Muscle of arm (tissue), 14 donors: Measurements from ENCODE around the gene ANKRD10. TPM values are rescaled to one million over a fixed set of nuclear protein-coding genes. Genes with fewer than 3 reads are reported as not detected.
A peak's percentile ranks its signal among the peaks of the same experiment; 100 is the strongest.
"Not testable (repeated sequence)": the region's sequence is repeated elsewhere in the genome, so short reads cannot be mapped to it uniquely, and the experiment has no call there.

Source experiments
- DNase-seq: peaks from one replicate; pipeline ENCODE4 v3.0.0-alpha.2; 2013
- long read RNA-seq, 11 donors: transcript quantifications; one replicate each; lab custom pipeline, GENCODE V29; 2026
- polyA plus RNA-seq, 12 donors: library from polyadenylated mRNA; unstranded; fragments of 120-200 nt; gene quantifications; one replicate each; pipeline ENCODE4 v1.2.1, GENCODE V29; 2013; ENCODE audit not compliant: insufficient read length in 12 of 12

The ANKRD10 gene
- polyA plus RNA-seq = 100 to 1,000 TPM in 11 of 12 donors, not detected in 1; 133 to 392 (median 236) TPM
- long read RNA-seq, donor 1, partial matches to known transcripts = 44 of 52 reads
- long read RNA-seq, donor 1, other reads (novel, unspliced or antisense) = 0 of 52 reads
- long read RNA-seq, donor 2, partial matches to known transcripts = 34 of 45 reads
- long read RNA-seq, donor 2, other reads (novel, unspliced or antisense) = 0 of 45 reads
- long read RNA-seq, donor 3, partial matches to known transcripts = 23 of 26 reads
- long read RNA-seq, donor 3, other reads (novel, unspliced or antisense) = 0 of 26 reads
- long read RNA-seq, donor 4, partial matches to known transcripts = 11 of 14 reads
- long read RNA-seq, donor 4, other reads (novel, unspliced or antisense) = 0 of 14 reads
- long read RNA-seq, donor 5, transcript ANKRD10-207 (2 exons, 446 nt) = minor isoform, 7 of 78 reads
- long read RNA-seq, donor 5, transcript ANKRD10-211 (2 exons, 704 nt) = major isoform, 10 of 78 reads
- long read RNA-seq, donor 5, partial matches to known transcripts = 57 of 78 reads
- long read RNA-seq, donor 5, other reads (novel, unspliced or antisense) = 0 of 78 reads
- long read RNA-seq, donor 6, partial matches to known transcripts = 27 of 33 reads
- long read RNA-seq, donor 6, other reads (novel, unspliced or antisense) = 0 of 33 reads
- long read RNA-seq, donor 7, partial matches to known transcripts = 14 of 18 reads
- long read RNA-seq, donor 7, other reads (novel, unspliced or antisense) = 0 of 18 reads
- long read RNA-seq, donor 8, transcript ANKRD10-211 (2 exons, 704 nt) = major isoform, 6 of 69 reads
- long read RNA-seq, donor 8, partial matches to known transcripts = 51 of 69 reads
- long read RNA-seq, donor 8, other reads (novel, unspliced or antisense) = 0 of 69 reads
- long read RNA-seq, donor 9, partial matches to known transcripts = 7 of 11 reads
- long read RNA-seq, donor 9, other reads (novel, unspliced or antisense) = 0 of 11 reads
- long read RNA-seq, donor 10, transcript ANKRD10-211 (2 exons, 704 nt) = major isoform, 5 of 51 reads
- long read RNA-seq, donor 10, transcript ANKRD10-201 (6 exons, 2,495 nt) = major isoform, 5 of 51 reads
- long read RNA-seq, donor 10, partial matches to known transcripts = 34 of 51 reads
- long read RNA-seq, donor 10, other reads (novel, unspliced or antisense) = 5 of 51 reads
- long read RNA-seq, donor 11, partial matches to known transcripts = 21 of 27 reads
- long read RNA-seq, donor 11, other reads (novel, unspliced or antisense) = 0 of 27 reads

DNA sequence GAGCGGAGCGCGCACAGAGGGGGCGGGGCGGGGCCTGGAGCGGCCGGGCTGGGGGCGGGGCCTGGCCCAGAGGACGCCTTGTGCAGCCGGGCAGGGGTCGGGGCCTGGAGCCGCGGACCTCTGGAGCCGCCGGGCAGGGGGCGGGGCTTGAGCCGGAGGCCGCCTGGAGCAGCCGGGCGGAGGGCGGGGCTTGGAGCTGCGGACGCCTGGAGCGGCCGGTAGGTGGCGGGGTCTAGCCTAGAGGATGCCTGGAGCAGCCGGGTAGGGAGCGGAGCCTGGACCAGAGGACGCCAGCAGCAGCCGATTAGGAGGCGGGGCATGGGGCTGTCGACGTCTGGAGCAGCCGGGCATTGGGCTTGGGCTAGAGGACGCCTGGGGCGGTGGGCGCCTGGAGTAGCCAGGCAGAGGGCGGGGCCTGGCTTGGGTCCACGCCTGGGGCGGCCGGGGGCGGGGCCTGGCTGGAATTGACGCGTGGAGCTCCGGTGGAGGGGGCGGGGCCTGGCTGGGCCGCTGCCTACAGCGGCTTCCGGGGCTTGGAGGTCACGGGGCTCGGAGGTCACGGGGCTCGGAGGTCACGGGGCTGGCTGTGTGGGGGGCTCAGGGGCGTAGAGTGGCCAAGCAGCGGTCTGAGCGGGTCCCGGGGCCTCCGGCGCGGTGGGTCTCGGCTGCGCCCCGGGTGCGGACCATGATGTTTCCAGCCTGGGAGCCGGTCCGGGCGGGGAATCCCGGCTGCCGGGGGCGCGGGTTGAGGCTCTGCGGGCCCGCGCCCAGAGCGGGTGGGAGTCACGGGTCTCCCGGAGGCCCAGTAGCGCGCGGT, at the start of gene ANKRD10:
TSS of gene ANKRD10 (minus strand) at position 13 of the 817 bp plus-strand sequence. CDS start 135 bp downstream, outside the sequence.
- peak; percentile 98 for DNase-seq

DNA sequence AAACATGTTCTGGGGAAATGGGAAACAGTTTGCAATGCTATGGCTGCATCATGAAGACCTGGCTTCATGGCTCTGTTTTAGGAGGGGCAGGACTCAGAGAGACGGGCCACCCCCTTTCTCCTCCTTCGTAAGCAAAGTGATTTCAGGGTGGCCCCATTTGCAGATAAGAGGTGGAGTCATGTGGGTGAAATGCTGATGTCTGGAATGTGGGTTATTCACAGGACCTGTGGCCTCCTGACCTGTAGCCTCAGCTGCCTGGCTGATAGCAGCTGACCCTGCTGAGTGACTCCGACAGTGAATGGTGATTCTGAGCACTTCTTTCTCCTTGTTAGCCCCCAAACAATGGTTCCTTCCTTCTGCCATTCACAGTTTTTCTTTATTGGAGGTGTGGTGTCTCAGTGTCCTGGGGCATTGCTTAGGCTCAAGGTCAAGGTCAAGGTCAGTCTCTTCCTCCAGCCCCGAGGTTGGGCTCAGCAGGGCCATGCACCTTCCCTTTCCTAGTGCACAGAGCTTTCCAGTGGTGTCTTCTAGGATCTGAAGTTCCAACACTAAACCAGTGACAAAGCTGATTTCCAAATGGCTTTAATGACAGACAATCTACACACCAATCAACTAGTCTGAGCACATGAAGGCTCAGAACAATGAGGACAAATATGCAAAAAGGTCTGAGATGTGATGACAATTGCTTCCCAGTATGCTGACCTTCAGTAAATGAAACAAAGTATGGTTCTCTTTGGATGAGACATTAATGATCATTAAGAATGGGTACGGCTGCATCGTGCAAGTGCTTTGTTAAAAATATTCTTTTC, 49.6 kb upstream of the ANKRD10 start:
- no peak for DNase-seq

DNA sequence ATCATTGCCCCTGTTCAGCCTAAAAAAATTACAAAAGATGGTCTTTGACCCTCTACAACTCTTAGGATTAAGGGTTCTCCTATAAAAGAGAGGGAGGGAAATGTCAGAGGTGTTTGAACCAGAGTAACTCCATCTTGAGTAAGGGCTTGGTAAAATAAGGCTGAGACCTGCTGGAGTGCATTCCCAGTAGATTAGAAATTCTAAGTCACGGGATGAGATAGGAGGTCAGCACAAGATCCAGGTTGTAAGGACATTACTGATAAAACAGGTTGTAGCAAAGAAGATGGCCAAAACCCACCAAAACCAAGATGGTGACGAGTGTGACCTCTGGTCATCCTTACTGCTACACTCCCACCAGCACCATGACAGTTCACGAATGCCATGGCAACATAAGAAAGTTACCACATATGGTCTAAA, 48.7 kb upstream of the ANKRD10 start:
- no peak for DNase-seq

- DNase-seq = no peak
Measured at GRCh38 chr13:110961959-110962358, 47.1 kb upstream of the ANKRD10 start.

GRCh38 chr13:110960204-110960603, 45.3 kb upstream of the ANKRD10 start:
- no peak for DNase-seq

- DNase-seq = no peak
Measured at GRCh38 chr13:110957931-110958330, 43.1 kb upstream of the ANKRD10 start.

- no peak for DNase-seq
Measured at GRCh38 chr13:110957181-110957884, 42.5 kb upstream of the ANKRD10 start.

- DNase-seq = not testable (repeated sequence)
Measured at GRCh38 chr13:110956216-110956615, 41.3 kb upstream of the ANKRD10 start.

DNA sequence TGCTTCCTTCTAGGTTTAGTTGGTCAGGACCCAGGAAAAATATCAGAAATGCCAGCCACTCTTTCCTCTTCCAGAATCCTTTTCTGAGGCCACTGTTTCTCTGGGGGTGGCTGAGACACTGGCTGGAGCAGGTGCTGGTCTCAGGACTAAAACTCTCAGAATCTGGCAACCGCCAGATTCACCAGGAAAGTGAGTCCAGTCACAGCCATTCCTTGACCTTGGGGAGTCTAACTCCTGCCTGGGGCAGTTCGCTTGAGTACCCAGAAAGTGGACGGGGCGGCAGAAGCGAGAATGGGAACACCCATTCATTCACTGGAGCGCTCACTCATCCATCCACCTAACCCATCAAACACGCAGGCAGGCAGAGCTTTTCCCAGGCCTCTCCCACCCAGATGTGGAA, 40.7 kb upstream of the ANKRD10 start:
- DNase-seq = not testable (repeated sequence)

- peak; percentile 35 for DNase-seq
Measured at GRCh38 chr13:110955072-110955503, 40.2 kb upstream of the ANKRD10 start.

DNA sequence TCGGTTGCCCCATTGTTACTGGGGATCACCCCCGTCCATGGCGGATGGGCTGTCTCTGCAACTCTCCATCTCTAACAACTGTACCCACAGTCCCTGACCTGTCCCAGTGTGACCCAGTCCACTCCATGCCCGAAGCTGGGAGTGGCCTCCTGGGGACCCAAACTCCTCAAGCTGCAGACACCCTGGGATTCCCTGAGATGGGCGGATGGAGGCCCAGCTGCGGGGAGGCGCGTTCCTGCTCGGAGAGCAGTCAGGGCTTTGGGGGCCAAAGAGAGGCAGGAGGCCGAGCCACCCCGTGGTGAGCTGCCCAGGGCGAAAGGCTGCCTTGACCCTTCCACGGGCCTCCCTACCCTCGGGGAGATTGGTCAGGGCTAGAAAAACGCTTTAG, 39.7 kb upstream of the ANKRD10 start:
- not testable (repeated sequence) for DNase-seq

DNA sequence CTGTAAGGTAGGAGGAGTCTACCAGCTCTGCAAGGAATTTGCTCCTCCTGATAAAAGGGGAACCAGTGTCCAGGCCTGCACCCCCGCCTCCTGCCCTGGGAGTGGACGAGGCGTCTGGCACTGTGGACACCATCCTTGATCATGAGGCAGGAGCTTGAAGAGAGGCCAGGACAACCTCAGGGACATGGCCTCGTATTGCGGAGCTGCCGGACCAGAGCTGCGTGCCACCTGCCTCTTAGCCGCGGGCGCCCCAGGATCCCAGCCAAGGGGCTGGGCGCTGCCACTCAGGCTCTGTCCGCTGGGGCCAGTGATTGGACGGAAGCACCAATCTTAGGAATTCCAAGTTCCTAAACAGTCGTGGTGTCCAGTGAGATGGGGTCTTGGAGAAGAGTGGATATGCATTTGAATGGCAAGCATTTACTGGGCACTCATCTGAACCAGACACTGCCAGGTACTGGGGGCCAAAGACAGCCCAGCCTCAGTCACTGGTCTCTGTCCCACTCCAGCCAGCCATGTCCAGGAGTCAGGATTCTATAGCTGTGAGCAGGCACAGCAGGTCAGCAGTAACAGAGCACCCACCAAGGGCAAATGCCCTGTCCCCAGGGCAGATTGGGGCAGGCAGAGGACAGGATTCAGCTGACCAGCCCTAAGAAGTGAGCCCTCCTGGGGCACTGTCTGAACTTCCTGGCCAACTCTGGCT, 39.1 kb upstream of the ANKRD10 start:
- DNase-seq = no peak

DNA sequence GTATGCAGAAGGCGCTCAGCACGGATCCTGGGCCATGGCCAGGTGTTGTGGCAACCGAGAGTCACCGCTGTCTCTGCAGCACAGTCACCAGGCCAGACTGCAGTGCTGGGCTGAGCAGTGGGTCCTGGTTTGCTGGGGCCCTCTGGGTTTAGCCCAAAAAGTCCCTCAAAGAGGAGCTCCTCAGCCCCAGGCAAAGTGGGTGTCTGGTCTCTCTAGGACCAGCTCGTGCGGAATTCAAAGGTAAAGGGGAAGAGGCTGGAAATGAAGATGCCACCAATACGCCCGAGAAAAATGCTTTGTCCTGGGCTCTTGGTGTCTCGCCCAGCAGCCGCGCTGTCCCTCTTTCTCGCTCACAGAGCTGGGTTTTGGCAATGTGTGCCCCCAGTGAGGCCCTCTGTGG, 38.5 kb upstream of the ANKRD10 start:
- DNase-seq = no peak

GRCh38 chr13:110952135-110952534, 37.3 kb upstream of the ANKRD10 start:
- DNase-seq = not testable (repeated sequence)

DNA sequence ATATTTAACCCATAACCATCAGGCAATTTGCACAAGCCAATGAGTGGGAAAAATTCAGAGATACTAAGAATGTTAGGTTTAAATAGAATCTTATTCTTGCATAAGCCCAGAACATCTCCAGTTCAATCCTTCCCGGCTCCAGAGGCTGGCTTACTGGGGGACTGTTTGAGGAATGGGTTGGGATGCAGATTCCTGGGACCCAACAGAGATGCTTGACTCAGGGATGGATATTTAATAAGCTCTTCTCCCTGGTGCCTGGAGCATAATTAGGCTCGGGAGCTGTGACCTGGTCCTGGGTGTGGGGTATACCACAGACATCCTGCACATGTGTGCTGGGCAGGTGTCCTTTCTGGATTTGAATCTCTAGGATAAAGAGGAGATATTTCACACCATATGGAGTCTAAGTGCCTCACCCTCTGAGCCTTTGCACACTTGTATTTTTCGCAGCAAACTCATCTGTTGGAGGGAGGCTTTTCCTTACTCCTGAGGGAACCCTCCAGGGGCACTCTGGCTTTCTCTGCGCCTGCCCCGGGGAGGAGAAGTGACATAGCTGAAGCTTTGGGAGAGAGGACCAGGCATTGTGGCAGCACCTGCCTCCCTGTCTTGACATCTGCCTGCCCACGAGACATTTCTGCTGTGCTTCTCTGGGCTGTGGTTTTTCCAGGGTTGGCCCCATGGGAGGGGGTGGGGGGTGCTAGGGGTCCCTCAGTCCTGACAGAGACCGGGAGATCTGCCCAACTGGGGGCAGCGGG, 36.1 kb upstream of the ANKRD10 start:
- no peak for DNase-seq

- no peak for DNase-seq
Measured at GRCh38 chr13:110950356-110950755, 35.5 kb upstream of the ANKRD10 start.

DNA sequence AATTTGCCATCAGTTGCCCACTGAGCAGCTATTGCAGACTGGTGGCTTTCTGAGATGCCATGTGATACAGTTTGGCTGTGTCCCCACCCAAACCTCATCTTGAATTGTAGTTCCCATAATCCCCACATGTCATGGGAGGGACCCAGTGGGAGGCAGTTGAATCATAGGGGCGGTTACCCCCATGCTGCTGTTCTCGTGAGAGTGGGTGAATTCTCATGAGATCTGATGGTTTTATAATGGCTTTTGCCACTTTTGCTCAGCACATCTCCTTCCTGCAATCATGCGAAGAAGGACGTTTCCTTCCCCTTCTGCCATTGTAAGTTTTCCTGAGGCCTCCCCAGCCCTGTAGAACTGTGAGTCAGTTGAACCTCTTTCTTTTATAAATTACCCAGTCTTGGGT, 34.8 kb upstream of the ANKRD10 start:
- DNase-seq = no peak

DNA sequence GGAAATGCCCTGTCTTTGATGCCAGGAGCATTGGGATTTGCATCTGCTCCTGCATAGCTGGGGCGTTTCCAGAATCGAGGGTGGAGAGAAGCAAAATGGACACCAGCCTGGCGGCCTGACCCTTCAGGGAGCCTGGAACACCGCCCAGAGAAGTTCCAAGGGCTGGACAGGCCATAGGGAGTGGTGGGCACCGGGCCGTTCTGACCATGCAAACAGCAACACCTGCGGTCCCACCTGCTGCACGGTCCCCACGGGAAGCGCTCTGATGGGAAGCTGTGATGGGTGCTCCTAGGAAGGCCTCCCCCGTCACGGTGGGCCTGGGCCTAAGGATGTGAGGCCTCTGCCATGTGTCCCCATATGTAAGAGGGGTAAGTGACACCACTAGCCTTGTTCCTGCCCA, 34.2 kb upstream of the ANKRD10 start:
- no peak for DNase-seq
